GM21423 (cell line): ENCODE measurements around the gene HINT3.
A peak's percentile ranks its signal among the peaks of the same experiment; 100 is the strongest.
"Not testable (repeated sequence)": the region's sequence is repeated elsewhere in the genome, so short reads cannot be mapped to it uniquely, and the experiment has no call there.

Experiments
- ATAC-seq: cut with Tn5 transposase; IDR thresholded peaks from one replicate; pipeline ENCODE4 v1.9.1; 2021; ENCODE audit warnings: mild to moderate bottlenecking, moderate library complexity; ENCODE audit not compliant: unreplicated experiment

HINT3 gene

DNA sequence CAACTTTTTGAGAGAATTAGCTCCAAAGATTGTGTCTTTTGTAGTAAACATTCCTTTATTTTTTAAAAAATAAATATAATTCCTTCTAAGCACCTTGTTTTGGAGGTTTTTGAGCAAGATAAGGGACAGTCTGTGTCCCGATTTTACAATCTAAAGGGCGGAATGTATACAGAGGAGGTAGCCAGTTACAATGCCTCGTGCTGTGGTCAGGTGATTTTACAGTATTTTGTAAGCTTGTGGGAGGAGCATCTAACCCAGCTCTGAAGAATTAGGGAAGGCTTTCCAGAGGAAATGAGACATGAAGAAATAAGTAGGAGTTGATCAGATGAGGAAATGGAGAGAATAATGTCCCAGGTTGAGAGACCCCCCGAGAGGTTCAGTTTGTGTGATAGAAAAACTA is 1.3 kb downstream of the HINT3 start:
- no peak for ATAC-seq

GRCh38 chr6:125959041-125959440 is 2.5 kb downstream of the HINT3 start:
- no peak for ATAC-seq

GRCh38 chr6:125961117-125961516 is 4.5 kb downstream of the HINT3 start:
- no peak for ATAC-seq

- ATAC-seq: no peak
These were observed 6.4 kb downstream of the HINT3 start for GRCh38 chr6:125962900-125963497.

GRCh38 chr6:125963817-125964216 is 7.2 kb downstream of the HINT3 start:
- ATAC-seq: no peak

DNA sequence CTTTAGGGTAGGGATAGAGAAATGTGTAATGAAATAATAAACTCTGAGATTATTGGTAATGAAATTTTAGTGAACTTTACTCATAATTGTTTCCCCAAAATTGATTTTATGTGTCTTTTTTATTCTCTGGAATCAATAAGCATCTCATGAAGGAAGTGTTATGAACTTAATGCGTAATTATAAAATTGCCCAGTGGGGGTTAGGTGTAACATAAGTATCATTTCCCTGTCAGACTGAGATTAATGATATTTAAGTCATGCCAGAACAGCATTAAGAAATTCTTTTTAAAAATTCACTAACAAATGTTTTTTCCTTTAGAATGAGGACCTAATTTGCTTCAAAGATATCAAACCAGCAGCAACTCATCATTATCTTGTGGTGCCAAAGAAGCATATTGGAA is 10.0 kb downstream of the HINT3 start:
- ATAC-seq: no peak

DNA sequence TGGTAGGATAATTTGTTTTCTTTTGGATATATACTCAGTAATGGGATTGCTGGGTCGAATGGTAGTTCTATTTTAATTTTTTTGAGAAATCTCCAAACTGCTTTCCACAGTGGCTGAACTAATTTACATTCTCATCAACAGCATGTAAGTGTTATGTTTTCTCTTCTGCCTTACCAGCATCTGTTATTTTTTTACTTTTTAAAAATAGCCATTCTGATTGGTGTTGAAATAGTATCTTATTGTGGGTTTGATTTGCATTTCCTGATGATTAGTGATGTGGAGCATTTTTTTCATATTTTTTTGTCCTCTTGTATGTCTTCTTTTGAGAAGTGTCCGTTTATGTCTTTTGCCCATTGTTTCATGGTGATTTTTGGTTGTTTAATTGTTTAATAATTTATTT is 11.9 kb downstream of the HINT3 start:
- ATAC-seq: no peak

DNA sequence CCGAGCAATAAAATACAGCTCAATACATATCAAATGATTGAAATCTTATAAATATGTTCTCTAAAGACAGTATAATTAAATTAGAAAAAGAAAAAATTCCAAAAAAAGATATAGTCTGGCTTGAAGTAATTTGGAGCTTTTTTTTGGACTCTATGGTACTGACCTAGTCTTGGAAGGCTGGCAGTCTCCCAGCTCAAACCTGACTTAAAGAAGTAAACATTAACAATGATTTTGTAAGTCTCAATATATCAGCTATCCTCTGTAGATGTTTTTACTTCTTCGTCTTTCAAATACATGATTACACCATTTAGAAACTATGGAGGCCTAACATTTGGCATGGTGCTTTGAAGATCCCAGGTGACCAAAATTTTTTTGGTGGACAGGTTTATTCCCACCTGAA is 14.2 kb downstream of the HINT3 start:
- no peak for ATAC-seq

GRCh38 chr6:125972478-125972877 is 15.9 kb downstream of the HINT3 start:
- not testable (repeated sequence) for ATAC-seq

DNA sequence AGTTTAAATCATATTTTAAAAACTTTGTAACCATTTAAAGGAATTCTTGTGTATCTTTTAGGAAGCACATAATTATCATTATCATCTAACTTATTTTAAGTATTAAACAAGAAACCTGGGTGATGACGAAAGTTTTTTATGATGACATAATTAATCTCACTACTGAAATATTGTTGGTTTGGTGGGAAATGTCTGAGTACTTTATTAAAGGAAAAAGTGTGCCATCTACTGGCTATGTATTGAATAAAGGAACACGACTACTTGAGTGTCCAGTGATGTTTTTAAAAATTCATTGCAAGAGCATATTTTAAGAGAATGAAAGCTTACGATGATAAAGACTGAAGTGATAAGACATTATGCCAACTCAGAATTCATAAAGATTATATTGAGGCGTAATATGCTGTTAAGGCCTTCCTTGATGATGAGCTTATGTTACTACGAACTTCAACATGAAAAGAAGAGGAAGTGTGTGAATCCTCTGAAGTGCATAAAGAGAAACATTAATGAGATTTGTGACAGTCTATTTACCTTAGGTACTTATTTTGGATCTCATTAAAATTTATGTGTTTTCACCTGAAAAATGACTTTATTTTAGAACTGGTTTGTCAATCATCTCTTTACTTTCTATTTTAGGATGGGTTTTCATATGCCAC is 17.8 kb downstream of the HINT3 start:
- ATAC-seq: peak; percentile 88

DNA sequence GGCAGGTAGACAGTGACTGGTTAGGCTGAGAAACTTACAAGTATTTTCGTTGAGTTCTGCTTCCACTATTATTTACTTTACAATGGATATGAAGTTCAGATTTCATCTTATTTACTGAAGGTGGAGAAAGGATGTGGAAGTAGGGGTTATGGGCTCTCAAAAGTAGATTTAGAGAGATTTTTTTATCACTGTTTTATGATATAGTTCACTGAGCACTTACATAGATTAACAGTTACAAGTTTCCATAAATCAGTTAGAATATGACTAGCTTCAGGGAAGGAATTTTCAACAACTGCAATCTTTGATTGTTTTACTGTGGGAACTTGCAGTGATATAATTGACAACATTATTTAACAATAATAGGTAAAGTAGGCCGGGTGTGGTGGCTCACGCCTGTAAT is 22.5 kb downstream of the HINT3 start:
- ATAC-seq: no peak

DNA sequence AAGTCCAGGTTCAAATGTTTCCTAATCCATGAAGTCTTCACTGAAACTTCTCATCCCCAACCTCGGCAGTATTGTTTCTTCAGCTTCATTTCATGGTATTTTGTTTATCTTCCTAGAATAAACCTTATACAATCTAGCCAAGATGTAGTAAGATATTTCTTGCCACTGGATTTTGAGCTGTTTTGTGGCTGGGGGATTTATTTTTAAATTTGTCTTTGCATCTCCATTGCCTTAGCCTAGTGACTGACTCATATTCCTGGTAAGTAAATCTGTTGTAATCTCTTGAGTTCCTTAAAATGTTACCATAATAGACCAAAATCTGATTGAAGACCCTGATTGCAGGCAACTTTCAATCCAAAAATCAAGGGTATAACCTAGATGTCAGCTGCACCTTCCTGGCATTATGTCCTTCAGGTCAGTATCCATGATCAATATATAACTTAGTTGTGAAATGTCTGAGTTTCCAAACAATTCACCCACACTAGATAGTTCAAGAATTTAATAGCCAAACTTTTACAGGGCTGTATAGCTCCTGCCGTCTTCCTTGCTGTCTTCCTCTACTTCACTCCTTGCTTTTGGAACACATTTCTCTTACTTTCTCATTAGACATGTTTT is 25.1 kb downstream of the HINT3 start:
- no peak for ATAC-seq

GRCh38 chr6:125983246-125983945 is 26.8 kb downstream of the HINT3 start:
- ATAC-seq: no peak

- no peak for ATAC-seq
These were observed 27.7 kb downstream of the HINT3 start for GRCh38 chr6:125984311-125984710.

GRCh38 chr6:125985522-125985921 is 29.0 kb downstream of the HINT3 start:
- no peak for ATAC-seq

DNA sequence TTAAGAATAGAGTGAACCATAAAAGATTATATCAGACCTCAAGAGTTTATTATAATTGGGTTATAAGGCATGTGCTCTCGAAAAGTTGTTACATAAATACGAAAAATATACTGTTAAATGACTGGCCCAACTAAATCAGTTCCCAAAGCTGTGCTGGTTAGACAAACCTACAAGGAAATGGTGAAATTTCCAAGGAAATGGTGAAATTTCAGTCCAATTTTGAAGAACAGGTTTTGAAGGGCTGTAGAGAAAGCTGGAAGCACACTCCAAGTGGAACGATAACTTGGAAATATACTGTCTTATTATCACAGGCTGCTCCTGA is 29.4 kb downstream of the HINT3 start:
- no peak for ATAC-seq

DNA sequence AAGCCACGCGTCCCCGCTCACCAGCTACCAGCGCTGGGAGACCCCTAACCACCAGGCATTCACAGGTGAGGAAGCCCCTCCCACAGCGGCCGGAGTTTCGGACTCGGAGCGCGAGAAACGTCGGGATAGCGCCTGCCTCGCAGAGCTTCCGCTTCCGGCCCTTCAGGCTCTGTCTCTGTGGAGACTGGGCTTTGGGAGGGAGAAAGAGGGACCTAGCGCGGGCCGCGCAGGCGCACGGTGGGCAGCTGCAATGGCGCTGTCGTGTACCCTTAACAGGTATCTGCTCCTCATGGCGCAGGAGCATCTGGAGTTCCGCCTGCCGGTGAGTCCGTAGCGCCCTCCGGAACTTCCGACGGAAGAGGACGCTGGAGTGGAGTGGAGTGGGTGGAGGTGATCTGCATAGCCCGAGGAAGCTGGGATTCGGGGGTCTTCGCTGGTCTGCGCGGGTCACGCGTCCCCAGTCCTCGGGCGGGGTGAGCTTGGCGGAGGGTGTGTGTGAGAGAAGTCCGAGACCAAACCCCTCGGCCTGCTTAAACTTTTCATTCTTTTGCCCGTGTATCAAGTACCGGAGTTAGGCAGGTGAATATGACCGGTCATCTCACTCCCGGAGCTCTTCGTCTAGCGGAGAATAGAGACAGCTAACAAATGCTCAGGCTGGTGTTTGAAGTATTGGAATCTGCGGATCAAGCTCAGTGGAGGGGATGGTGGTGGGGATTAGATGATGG is 29.9 kb downstream of the HINT3 start, which contains the start of gene TRMT11:
Gene TRMT11, plus strand, starts transcription at position 240 of the 725 bp plus-strand sequence. Its CDS starts 11 bp downstream, at position 251.
- ATAC-seq: peak; percentile 97

GRCh38 chr6:125987026-125987617 is 30.6 kb downstream of the HINT3 start:
- peak; percentile 18 for ATAC-seq

- ATAC-seq: no peak
These were observed 31.7 kb downstream of the HINT3 start for GRCh38 chr6:125988280-125988679.

GRCh38 chr6:125989631-125990030 is 33.1 kb downstream of the HINT3 start:
- no peak for ATAC-seq

DNA sequence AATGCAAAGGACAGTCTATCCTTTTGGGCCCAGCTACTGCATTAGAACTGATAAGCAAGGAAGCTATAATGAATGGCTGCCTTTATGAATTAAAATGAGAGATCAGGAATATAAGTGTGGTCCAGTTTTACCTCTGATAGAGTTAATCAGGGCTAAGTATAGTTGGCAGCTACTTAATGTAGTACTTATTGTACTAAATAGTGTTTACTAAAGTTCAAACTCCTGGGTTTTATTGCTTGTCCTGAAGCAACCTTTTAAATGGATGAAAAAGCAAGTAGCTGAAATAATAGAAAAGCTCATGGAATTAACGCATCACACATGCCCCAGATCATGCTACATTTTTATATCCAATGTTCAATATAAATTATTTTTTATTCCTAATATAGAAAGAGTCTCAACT is 35.1 kb downstream of the HINT3 start:
- ATAC-seq: no peak
